GM23338 (cell line): ENCODE results near the gene CELF2.
"Not testable (repeated sequence)": the region's sequence is repeated elsewhere in the genome, so short reads cannot be mapped to it uniquely, and the experiment has no call there.

ENCODE experiments used
- CTCF ChIP-seq, 2 experiments: fragments of 200-600 bp in 1 of 2; sonication (generic) in 1 of 2; conservative IDR thresholded peaks; 2 replicates each; pipeline versions ENCODE4 v1.5.1 to v1.6.1; 2016 to 2017; ENCODE audit warnings: antibody characterized with exemption in 2 of 2, low read depth in 2 of 2, mild to moderate bottlenecking in 2 of 2, moderate library complexity in 1 of 2
- POLR2AphosphoS5 ChIP-seq: IDR thresholded peaks from 2 replicates; pipeline ENCODE4 v1.6.1; 2016; ENCODE audit warnings: antibody characterized with exemption, low read depth

GRCh38 chr10:11185128-11185665, 167.5 kb downstream of the CELF2 start:
- TF ChIP-seq CTCF (conservative IDR thresholded peaks at IDR 0.05; ENCODE audit: low read depth in 2 of 2); POLR2AphosphoS5: not testable (repeated sequence)
